D721Med (cell line): ENCODE measurements around the gene CPNE1.

Source experiments
- DNase-seq: peaks from one replicate; pipeline ENCODE4 v3.0.0; 2011; ENCODE audit warnings: low spot score; ENCODE audit not compliant: insufficient read length
- FAIRE-seq: peaks from 2 replicates; lab custom pipeline; 2011; peaks lifted over from hg19 to GRCh38; lab: Jason Lieb, UNC
- CTCF ChIP-seq: IDR thresholded peaks from 2 replicates; pipeline ENCODE4 v1.5.1; 2012; ENCODE audit warnings: mild to moderate bottlenecking, control low read depth; ENCODE audit not compliant: insufficient read depth; ENCODE audit errors: missing control alignments

Gene CPNE1

GRCh38 chr20:35617397-35618262 is 47.1 kb downstream of the CPNE1 start:
- FAIRE-seq (no peak), DNase-seq (no peak)
- no peak for TF ChIP-seq CTCF

- no peak for DNase-seq
- TF ChIP-seq CTCF: no peak
- no peak for FAIRE-seq
These were observed 48.0 kb downstream of the CPNE1 start for GRCh38 chr20:35616465-35617396.

- no peak for FAIRE-seq
These were observed 48.8 kb downstream of the CPNE1 start, which contains the start of gene SPAG4 for GRCh38 chr20:35615667-35616464. SPAG4 (plus strand) TSS chr20:35615829; CDS start chr20:35616004, 175 bp downstream.

GRCh38 chr20:35611482-35611881 is 53.2 kb downstream of the CPNE1 start:
- TF ChIP-seq CTCF: no peak
- no peak for FAIRE-seq
- DNase-seq: no peak

More at GRCh38 chr20:35615667-35616464, 48.8 kb downstream of the CPNE1 start, which contains the start of gene SPAG4:
- DNase-seq: peak; percentile 84
- no peak for TF ChIP-seq CTCF

GRCh38 chr20:35610833-35611427 is 53.8 kb downstream of the CPNE1 start:
- FAIRE-seq: no peak
- no peak for TF ChIP-seq CTCF
- DNase-seq: no peak
